Right atrium auricular region (tissue), 2 donors: ENCODE data around the gene TIMP3. TPM values are rescaled to one million over a fixed set of nuclear protein-coding genes. Genes with fewer than 3 reads are reported as not detected.

Experiments
- DNase-seq: peaks from one replicate; pipeline ENCODE4 v3.0.0-alpha.2; 2019; ENCODE audit warnings: low spot score
- H3K27ac ChIP-seq, 2 donors: fragments of 200-600 bp; sonication (generic); 1 replicate in 1 of 2; 2 replicates in 1 of 2; pipeline ENCODE4 v1.5.1; 2016 to 2019
- H3K27me3 ChIP-seq, 2 donors: fragments of 200-600 bp; sonication (generic); one replicate each; pipeline versions ENCODE4 v1.5.1 to v1.6.0; 2017 to 2019
- H3K36me3 ChIP-seq: fragments of 200-600 bp; sonication (generic); one replicate; pipeline ENCODE4 v1.5.1; 2016
- H3K4me1 ChIP-seq, 2 donors: fragments of 200-600 bp; sonication (generic); one replicate each; pipeline versions ENCODE4 v1.5.1 to v1.6.0; 2017 to 2019
- H3K4me3 ChIP-seq, 2 donors: fragments of 200-600 bp; sonication (generic); 1 replicate in 1 of 2; 2 replicates in 1 of 2; pipeline ENCODE4 v1.5.1; 2017 to 2019; ENCODE audit warnings: mild to moderate bottlenecking in 1 of 2, moderate library complexity in 1 of 2
- H3K9me3 ChIP-seq, 2 donors: fragments of 200-600 bp; sonication (generic); one replicate each; pipeline ENCODE4 v1.5.1; 2019
- total RNA-seq, 2 donors: library from RNA; depleted of rRNA; stranded (reverse); fragments of >200 nt; gene quantifications; one replicate each; pipeline ENCODE4 v1.1.0, GENCODE V29; 2016
- TF ChIP-seq, protein P1 (sequence below), 2 donors: fragments of 200-600 bp; sonication (generic); IDR thresholded peaks; one replicate each; pipeline ENCODE4 v1.5.1; 2019; ENCODE audit warnings: antibody characterized with exemption in 2 of 2

The TIMP3 gene
- total RNA-seq, 2 donors from 2014 or later: 625 to 711 TPM

DNA sequence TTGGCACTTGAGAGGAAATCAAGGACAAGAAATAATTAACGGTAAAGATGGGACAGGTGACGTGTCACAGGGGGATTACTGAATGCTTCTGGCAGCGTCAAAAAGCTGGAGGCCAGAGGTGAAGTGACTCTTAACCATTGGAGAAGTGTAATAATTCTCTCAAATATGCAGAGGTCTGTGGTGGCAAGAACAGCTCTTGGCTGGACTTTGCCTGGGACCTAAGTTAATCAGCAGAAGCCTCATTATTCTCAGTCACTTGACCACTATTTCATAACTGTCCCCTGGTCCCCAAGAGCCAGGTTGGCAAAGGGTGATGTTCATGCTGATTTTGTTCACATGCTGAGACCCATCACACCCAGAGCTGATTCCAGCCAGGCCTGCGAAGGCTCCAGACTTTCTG is 72.9 kb downstream of the TIMP3 start:
- no peaks in the 10 kb centered on the region for H3K36me3 ChIP-seq
- peak overlapping the region in 1 of 2 donors; percentile 20 for H3K27ac ChIP-seq
- no peaks in the 10 kb centered on the region for H3K9me3 ChIP-seq
- no peaks in the 10 kb centered on the region for H3K27me3 ChIP-seq
- H3K4me3 ChIP-seq: no peak overlapping the region
- H3K4me1 ChIP-seq: peaks cover 0 to 10% of the 10 kb centered on the region in 2 donors
- TF ChIP-seq, protein P1, sequence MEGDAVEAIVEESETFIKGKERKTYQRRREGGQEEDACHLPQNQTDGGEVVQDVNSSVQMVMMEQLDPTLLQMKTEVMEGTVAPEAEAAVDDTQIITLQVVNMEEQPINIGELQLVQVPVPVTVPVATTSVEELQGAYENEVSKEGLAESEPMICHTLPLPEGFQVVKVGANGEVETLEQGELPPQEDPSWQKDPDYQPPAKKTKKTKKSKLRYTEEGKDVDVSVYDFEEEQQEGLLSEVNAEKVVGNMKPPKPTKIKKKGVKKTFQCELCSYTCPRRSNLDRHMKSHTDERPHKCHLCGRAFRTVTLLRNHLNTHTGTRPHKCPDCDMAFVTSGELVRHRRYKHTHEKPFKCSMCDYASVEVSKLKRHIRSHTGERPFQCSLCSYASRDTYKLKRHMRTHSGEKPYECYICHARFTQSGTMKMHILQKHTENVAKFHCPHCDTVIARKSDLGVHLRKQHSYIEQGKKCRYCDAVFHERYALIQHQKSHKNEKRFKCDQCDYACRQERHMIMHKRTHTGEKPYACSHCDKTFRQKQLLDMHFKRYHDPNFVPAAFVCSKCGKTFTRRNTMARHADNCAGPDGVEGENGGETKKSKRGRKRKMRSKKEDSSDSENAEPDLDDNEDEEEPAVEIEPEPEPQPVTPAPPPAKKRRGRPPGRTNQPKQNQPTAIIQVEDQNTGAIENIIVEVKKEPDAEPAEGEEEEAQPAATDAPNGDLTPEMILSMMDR (IDR thresholded peaks at IDR 0.05): no peak
- no peak for DNase-seq

DNA sequence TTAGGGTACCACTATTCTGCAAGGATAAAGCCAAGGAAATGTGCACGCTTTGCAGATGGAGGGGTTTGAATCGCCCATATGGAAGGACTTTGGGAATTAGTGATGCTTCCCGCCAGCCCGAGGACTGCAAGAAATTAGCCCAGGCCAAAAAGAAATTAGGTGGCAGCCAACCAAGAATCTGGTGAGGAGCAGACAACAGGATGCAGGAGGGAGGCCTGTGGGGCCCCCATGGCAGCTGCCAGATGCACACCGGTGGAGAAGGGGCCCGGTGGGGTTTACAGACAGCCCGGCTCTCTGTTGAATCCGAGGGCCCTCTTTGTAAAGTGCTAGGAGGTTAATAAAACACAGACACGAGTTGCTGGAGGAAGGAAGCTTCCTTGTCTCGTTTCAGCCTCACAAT is 73.5 kb downstream of the TIMP3 start:
- H3K4me1 ChIP-seq: peaks cover 0 to 12% of the 10 kb centered on the region in 2 donors
- H3K9me3 ChIP-seq: no peaks in the 10 kb centered on the region
- H3K27ac ChIP-seq: no peak overlapping the region
- no peaks in the 10 kb centered on the region for H3K27me3 ChIP-seq
- TF ChIP-seq, protein P1 (IDR thresholded peaks at IDR 0.05): no peak
- DNase-seq: no peak
- no peak overlapping the region for H3K4me3 ChIP-seq
- no peaks in the 10 kb centered on the region for H3K36me3 ChIP-seq

DNA sequence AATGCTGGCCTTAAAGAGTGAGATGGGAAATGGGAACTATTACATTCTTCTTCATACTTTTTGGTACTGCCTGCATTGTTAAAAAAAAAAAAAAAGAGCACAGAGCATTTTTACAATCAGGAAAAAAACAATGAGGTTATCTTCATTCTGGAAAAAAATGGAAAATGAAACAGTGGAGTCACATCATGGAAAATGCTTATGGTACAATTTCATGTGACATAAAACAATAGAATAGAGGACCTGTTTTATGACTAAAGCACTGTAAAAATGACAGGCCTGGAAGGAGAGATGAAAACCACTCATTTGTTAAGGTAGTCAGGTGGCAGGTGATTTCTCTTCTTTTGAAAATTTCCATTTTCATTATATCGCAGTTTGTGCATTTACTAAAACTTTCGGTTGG is 75.0 kb downstream of the TIMP3 start:
- H3K27me3 ChIP-seq: no peaks in the 10 kb centered on the region
- no peaks in the 10 kb centered on the region for H3K36me3 ChIP-seq
- DNase-seq: no peak
- TF ChIP-seq, protein P1 (IDR thresholded peaks at IDR 0.05): no peak
- no peak overlapping the region for H3K27ac ChIP-seq
- H3K4me1 ChIP-seq: peaks cover 0 to 27% of the 10 kb centered on the region in 2 donors
- H3K4me3 ChIP-seq: no peak overlapping the region
- no peaks in the 10 kb centered on the region for H3K9me3 ChIP-seq

DNA sequence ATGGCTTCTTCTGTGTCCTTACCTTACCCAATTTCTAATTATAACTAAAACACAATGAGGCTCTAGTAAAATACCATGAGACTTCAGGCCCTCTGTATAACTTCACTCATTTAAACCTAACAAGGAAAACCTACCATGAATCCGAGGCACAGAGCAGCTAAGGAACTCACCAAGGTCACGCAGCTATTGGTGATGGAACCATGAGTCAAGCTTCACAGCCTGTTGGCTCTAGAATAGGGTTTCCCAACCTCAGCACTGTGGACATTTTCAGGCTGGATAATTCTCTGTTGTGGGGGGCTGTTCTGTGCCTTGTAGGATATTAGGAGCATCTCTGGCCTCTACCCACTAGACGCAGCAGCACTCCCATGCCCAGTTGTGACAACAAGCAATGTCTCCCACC is 75.7 kb downstream of the TIMP3 start:
- Histone ChIP-seq H3K27me3 (no peaks in the 10 kb centered on the region), H3K36me3 (no peaks in the 10 kb centered on the region), H3K4me1 (peaks cover 0 to 31% of the 10 kb centered on the region in 2 donors), H3K9me3 (no peaks in the 10 kb centered on the region), H3K4me3 (no peak overlapping the region), H3K27ac (no peak overlapping the region)
- TF ChIP-seq, protein P1 (IDR thresholded peaks at IDR 0.05): no peak
- no peak for DNase-seq

DNA sequence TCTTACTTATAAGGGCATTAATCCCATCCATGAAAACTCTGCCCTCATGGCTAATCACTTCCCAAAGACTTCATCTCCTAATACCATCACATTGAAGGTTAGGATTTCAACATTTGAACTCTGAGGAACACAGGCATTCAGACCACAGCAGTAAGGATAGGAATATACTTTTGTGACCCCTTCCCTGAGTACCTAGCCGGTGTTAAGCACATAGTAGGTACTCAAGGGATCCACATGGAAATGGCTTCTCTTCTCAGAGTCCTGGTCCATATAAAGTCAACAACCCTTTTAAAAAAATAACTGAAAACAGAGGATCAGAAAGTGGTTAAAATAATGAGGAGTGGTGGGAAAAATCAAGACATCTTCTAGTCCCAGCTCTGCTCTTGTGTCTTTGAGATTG is 78.0 kb downstream of the TIMP3 start:
- H3K27me3 ChIP-seq: no peaks in the 10 kb centered on the region
- no peak for DNase-seq

DNA sequence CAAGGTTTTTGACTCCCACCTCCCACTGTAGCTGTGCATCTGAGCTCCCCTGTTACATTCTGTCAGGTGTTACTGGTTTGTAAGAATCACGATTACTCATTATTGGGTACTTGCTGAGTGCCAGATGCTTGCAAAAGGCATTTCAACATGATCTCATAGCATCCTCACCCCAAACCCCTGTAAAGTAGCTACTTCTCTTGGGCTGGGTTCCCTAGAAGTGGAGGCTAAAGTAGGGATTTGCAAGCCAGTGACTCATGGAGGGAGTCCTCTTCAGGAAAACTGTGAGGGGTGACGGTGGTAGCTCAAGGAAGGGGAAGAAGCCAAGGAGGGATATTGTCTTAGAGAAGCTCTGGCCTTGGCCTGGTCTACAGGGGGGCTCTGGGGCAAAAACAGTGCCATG is 78.6 kb downstream of the TIMP3 start:
- no peaks in the 10 kb centered on the region for H3K36me3 ChIP-seq
- H3K4me3 ChIP-seq: no peak overlapping the region
- no peaks in the 10 kb centered on the region for H3K27me3 ChIP-seq
- H3K27ac ChIP-seq: peak overlapping the region; percentile 85 to 90
- TF ChIP-seq, protein P1 (IDR thresholded peaks at IDR 0.05): no peak
- H3K9me3 ChIP-seq: no peaks in the 10 kb centered on the region
- H3K4me1 ChIP-seq: peaks cover 0 to 34% of the 10 kb centered on the region in 2 donors
- DNase-seq: no peak

More for the DNA sequence above, 78.0 kb downstream of the TIMP3 start:
- H3K4me3 ChIP-seq: no peak overlapping the region
- H3K4me1 ChIP-seq: peaks cover 0 to 39% of the 10 kb centered on the region in 2 donors
- TF ChIP-seq, protein P1 (IDR thresholded peaks at IDR 0.05): no peak
- H3K27ac ChIP-seq: no peak overlapping the region
- H3K36me3 ChIP-seq: no peaks in the 10 kb centered on the region
- no peaks in the 10 kb centered on the region for H3K9me3 ChIP-seq
